Activated CD8-positive, alpha-beta memory T cell treated with anti-CD3 and anti-CD28 coated beads for 1 hour (primary cell): ENCODE results near the gene HSD17B11.
"Not testable (repeated sequence)": the region's sequence is repeated elsewhere in the genome, so short reads cannot be mapped to it uniquely, and the experiment has no call there.

ENCODE experiments used
- DNase-seq, 2 donors: peaks; one replicate each; pipeline ENCODE4 v3.0.0-alpha.2; 2020; ENCODE audit warnings: low read depth in 1 of 2; ENCODE audit errors: extremely low read depth in 1 of 2

HSD17B11 gene

DNA sequence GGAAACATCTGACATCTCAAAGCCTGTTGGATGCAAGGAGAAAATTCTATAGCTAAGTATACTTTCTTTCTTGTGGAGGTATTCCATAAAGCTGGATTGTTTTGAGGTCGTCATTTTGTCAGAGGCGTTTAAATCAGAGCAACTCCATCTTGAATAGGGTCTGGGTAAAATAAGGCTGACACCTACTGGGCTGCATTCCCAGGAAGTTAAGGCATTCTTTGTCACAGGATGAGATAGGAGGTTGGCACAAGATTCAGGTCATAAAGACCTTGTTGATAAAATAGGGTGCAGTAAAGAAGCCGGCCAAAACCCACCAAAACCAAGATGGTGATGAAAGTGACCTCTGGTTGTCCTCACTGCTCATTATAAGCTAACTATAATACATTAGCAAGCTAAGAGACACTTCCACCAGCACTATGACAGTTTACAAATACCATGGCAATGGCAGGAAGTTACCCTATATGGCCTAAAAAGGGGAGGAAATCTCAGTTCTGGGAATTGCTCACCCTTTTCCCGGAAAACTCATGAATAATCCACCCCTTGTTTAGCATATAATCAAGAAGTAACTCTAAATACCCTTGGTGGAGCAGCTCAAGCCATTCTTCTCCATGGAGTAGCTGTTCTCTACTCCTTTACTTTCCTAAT is 80.2 kb downstream of the HSD17B11 start:
- DNase-seq: no peak

DNA sequence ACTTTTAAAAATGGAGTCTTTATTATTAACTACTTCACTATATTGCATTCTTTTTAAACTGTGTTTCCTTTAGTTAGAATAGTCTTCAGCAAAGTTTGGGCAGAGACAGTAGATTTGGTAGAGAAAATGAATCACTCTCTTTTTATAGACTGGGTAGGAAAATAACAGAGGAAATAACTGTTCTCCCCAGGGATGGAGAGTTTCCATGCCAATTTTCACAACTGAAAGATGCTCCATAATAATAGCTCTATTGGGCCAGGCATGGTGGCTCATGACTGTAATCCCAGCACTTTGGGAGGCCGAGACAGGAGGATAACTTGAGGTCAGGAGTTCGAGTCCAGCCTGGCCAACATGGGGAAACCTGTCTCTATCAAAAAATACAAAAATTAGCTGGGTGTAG is 81.4 kb downstream of the HSD17B11 start:
- no peak for DNase-seq

DNA sequence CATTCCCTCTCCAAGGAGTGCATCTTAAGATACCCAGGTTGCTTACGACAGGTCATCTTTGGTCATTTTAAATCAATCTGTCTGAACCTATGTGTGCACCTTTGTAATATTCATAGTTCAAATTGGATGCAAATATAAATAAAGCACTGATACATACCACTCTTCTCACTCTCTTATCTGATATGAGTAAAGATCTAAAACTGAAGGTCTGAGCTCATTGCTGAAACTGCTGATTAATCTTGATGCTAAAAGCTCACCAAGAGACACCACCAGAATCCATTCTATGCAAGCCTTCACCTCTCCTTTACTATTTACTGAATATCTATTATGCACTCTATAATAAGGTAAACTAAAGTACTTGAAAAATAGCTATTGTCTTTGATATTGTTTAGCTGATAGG is 84.9 kb downstream of the HSD17B11 start:
- no peak for DNase-seq

DNA sequence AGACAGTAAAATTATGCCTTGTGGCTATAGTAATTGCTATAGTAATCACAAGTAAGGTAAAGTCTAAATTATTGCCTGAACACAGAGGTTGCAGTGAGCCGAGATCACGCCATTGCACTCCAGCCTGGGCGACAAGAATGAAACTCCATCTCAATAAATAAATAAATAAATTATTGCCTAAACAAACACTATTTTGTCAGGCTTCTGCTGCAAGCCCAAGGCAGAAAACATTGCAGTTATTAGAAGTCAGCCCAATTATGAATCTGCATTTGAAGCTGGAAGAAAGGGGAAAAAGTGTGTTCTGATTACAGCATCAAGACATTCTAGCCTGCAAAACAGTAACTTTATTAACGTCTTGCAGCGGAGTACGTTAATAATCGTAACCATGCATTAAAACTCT is 85.4 kb downstream of the HSD17B11 start:
- no peak for DNase-seq

DNA sequence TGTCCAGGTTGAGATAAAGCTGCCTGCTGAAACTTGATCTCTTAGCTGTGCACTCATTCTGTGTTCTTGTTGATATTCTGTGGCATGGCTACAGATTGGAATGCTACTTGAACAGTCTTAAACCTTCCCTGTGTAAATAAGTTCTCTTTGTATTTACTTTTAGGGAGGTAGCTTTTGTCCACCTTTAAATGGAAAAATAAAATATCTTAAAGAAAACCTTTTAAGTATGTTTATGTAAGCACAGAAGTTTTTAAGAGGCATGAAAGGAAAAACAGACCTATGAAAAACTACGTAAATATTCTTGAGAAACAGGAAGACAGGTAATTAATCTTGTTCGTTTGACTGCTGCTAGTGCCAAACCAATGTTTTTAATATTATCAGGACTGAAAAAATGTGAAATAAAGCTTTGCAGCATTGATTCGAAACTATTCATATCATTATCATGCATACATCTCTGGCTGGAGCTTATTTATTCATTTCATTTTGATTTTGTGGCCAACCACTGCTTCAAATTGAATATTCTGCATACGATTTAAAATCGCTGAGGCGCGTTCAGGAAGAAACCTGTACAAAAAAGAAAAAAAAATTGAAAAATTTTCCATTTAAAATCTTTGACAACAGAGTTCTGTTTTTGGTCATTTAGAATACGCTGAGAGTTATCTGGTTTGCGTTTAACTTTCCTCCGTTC is 86.1 kb downstream of the HSD17B11 start:
- no peak for DNase-seq

DNA sequence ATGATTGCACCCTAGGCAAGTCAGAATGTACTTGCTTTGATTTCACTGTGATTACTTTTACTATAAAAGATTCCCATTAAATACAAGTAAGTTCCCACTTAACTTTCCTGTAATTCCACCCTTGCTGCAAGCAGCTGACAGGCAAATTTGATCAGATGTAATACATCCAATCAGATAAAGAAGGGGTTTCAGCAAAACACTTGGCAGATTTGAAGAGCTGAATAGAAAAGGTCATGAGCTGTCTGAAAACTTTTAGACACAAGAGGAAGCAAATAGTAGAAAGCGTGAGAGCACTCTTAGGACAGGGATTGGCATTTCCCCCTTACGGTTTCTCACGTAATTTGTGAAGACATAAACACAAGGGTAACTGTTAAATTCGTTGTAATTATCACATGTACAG is 91.1 kb downstream of the HSD17B11 start:
- no peak for DNase-seq

DNA sequence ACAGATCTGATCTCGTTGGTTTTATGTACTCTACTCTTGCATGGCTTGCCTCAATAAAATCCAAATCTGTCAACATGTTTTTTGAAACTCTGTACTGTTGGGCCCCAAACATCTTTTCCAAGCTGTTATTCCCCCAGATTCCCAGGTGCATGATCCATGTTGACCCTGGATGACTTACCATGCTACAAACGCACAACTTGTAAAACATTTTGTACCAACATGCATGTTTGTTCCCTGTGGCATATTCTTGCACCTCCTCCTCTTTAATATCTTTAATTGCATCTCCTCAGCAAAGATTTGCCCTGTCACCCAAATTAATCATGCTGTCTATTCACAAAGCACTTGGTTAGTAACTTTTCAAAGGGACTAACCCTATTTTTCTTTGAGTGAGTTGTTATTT is 92.6 kb downstream of the HSD17B11 start:
- DNase-seq: no peak

DNA sequence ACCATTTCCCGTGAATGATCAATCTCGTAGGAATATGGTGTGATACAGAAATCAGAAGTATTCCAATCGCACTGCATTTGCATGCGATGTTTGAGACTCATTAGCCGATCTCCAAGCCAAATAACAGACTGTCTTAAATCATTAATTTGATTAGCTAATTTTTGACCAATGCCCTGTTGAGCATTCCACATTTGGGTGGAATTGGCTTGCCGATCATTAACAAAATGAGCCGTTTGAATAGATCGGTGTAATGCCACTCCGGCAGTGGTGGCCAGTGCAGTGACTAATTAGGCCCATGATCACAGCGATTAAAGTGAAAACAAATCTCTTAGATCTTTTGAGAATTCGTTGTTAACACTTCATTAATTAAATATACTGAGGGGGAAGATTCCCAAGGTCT is 96.1 kb downstream of the HSD17B11 start:
- DNase-seq: not testable (repeated sequence)

DNA sequence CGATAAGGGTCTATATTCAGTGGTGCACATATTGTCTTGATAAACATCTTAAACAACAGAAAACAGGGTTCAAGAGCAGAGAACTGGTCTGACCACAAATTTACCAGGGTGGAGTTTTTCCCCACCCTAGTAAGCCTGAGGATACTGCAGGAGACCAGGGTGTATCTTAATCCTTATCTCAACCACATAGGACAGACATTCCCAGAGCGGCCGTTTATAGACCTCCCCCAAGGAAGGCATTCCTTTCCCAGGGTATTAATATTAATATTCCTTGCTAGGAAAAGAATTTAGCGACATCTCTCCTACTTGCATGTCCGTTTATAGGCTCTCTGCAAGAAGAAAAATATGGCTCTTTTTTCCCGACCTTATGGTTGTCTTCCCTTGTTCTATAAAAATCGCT is 97.1 kb downstream of the HSD17B11 start:
- not testable (repeated sequence) for DNase-seq

DNA sequence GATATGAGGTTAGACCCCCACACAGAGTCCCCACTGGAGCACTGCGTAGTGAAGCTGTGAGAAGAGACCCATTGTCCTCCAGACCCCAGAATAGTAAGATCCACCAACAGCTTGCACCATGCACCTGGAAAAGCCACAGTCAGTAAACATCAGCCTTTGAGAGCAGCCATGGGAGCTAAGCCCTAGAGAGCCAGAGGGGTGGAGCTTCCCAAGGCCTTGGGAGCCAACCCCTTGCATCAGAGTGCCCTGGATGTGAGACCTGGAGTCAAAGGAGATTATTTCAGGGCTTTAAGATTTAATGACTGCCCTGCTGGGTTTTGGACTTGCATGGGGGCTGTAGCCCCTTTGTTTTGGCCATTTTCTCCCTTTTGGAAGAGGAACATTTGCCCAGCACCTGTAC is 104.0 kb downstream of the HSD17B11 start:
- DNase-seq: no peak
